ENCODE measurements around the gene SNRPB. TPM values are rescaled to one million over a fixed set of nuclear protein-coding genes. Genes with fewer than 3 reads are reported as not detected.

The SNRPB gene
- total RNA-seq, 1 donor from 2014 or later: 193 TPM

GRCh38 chr20:2451939-2452732 is 18.5 kb downstream of the SNRPB start:
- Mint-ChIP-seq H3K4me3 (no peak overlapping the region), H3K4me1 (ENCODE audit: unreplicated experiment) (no peaks in the 10 kb centered on the region), H3K9me3 (no peaks in the 10 kb centered on the region), H3K27me3 (no peaks in the 10 kb centered on the region), H3K36me3 (no peaks in the 10 kb centered on the region), H3K27ac (no peak overlapping the region)
- peak; percentile 87 for TF ChIP-seq CTCF (conservative IDR thresholded peaks at IDR 0.05)
- DNase-seq (ENCODE audit: extremely low spot score, unreplicated experiment): peak; percentile 84

- Mint-ChIP-seq H3K4me1 (ENCODE audit: unreplicated experiment) (no peaks in the 10 kb centered on the region), H3K9me3 (no peaks in the 10 kb centered on the region), H3K27ac (no peak overlapping the region), H3K27me3 (no peaks in the 10 kb centered on the region), H3K4me3 (no peak overlapping the region), H3K36me3 (no peaks in the 10 kb centered on the region)
- TF ChIP-seq CTCF (conservative IDR thresholded peaks at IDR 0.05): no peak
- DNase-seq (ENCODE audit: extremely low spot score, unreplicated experiment): no peak
Observed at GRCh38 chr20:2451422-2451821, 19.2 kb downstream of the SNRPB start.

GRCh38 chr20:2449386-2449785 is 21.2 kb downstream of the SNRPB start:
- TF ChIP-seq CTCF (conservative IDR thresholded peaks at IDR 0.05): no peak
- no peak overlapping the region for H3K27ac Mint-ChIP-seq

GRCh38 chr20:2446845-2447244 is 23.7 kb downstream of the SNRPB start:
- H3K27ac Mint-ChIP-seq: no peak overlapping the region
- DNase-seq (ENCODE audit: extremely low spot score, unreplicated experiment): no peak
- H3K27me3 Mint-ChIP-seq: no peaks in the 10 kb centered on the region

More at GRCh38 chr20:2449386-2449785, 21.2 kb downstream of the SNRPB start:
- Mint-ChIP-seq H3K4me3 (no peak overlapping the region), H3K27me3 (no peaks in the 10 kb centered on the region), H3K9me3 (no peaks in the 10 kb centered on the region), H3K4me1 (ENCODE audit: unreplicated experiment) (no peaks in the 10 kb centered on the region), H3K36me3 (no peaks in the 10 kb centered on the region)
- no peak for DNase-seq (ENCODE audit: extremely low spot score, unreplicated experiment)

GRCh38 chr20:2431185-2431584 is 39.4 kb downstream of the SNRPB start:
- H3K9me3 Mint-ChIP-seq: no peaks in the 10 kb centered on the region

More at GRCh38 chr20:2446845-2447244, 23.7 kb downstream of the SNRPB start:
- no peaks in the 10 kb centered on the region for H3K36me3 Mint-ChIP-seq
- H3K4me1 Mint-ChIP-seq (ENCODE audit: unreplicated experiment): no peaks in the 10 kb centered on the region
- H3K9me3 Mint-ChIP-seq: no peaks in the 10 kb centered on the region
- TF ChIP-seq CTCF (conservative IDR thresholded peaks at IDR 0.05): no peak
- no peak overlapping the region for H3K4me3 Mint-ChIP-seq

More at GRCh38 chr20:2431185-2431584, 39.4 kb downstream of the SNRPB start:
- Mint-ChIP-seq H3K27ac (no peak overlapping the region), H3K36me3 (no peaks in the 10 kb centered on the region), H3K27me3 (peaks cover 24% of the 10 kb centered on the region), H3K4me3 (no peak overlapping the region), H3K4me1 (ENCODE audit: unreplicated experiment) (no peaks in the 10 kb centered on the region)
- no peak for TF ChIP-seq CTCF (conservative IDR thresholded peaks at IDR 0.05)
- no peak for DNase-seq (ENCODE audit: extremely low spot score, unreplicated experiment)

Data from type B pancreatic cell (in vitro differentiated cells).